Measurements from ENCODE around the gene TRPM2.
"Not testable (repeated sequence)": the region's sequence is repeated elsewhere in the genome, so short reads cannot be mapped to it uniquely, and the experiment has no call there.

Gene TRPM2

GRCh38 chr21:44479556-44480199, 126.3 kb downstream of the TRPM2 start:
- TF ChIP-seq, protein P1, sequence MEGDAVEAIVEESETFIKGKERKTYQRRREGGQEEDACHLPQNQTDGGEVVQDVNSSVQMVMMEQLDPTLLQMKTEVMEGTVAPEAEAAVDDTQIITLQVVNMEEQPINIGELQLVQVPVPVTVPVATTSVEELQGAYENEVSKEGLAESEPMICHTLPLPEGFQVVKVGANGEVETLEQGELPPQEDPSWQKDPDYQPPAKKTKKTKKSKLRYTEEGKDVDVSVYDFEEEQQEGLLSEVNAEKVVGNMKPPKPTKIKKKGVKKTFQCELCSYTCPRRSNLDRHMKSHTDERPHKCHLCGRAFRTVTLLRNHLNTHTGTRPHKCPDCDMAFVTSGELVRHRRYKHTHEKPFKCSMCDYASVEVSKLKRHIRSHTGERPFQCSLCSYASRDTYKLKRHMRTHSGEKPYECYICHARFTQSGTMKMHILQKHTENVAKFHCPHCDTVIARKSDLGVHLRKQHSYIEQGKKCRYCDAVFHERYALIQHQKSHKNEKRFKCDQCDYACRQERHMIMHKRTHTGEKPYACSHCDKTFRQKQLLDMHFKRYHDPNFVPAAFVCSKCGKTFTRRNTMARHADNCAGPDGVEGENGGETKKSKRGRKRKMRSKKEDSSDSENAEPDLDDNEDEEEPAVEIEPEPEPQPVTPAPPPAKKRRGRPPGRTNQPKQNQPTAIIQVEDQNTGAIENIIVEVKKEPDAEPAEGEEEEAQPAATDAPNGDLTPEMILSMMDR (IDR thresholded peaks at IDR 0.05; ENCODE audit: borderline replicate concordance, insufficient read depth, low read depth, low read length), result peak; percentile 53
- H3K4me3 ChIP-seq (ENCODE audit: low read depth, low read length), result not testable (repeated sequence)

DNA sequence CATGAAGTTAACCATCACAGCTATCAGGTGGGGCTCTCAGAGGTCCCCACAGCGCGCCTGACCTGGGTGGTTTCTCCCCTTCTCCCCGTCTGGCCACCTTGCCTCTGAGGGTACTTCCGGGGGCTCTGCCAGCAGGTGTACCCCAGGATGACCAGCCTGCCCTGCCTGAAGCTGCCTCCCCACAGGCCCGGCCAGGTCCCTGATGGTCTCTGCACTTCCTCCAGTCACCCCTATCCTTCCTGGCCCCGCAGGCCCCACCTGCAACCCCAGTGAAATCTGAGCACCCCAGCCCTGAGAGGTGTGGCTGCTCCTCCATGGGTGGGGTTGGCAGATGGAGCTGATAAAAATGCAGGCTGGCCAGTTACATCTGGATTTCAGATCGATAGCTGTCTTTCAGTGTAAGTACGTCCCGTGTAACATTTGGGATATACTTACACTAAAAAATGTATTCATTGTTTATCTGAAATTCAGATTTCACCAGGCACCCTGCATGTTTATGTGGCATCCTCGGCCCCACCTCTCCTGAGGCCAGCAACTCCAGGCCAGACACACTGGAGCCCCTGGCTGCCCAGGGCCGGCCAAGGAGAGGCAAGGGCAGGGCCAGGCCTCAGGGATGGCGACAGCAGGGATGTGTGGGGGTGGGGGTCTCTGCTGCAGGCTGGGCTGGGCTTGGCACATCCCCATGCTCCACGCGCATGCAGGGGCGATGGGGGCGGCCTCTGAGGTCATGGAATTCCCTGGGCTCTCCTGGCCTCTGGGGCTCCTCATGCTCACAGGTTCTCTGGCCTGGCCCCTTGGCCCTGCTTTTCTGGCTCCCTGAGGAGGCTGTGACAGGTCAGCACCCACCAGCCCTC, 127.0 kb downstream of the TRPM2 start:
- no peak overlapping the region for H3K4me3 ChIP-seq (ENCODE audit: low read depth, low read length)
- TF ChIP-seq, protein P1 (IDR thresholded peaks at IDR 0.05; ENCODE audit: borderline replicate concordance, insufficient read depth, low read depth, low read length), result no peak

GRCh38 chr21:44482581-44483287, 129.3 kb downstream of the TRPM2 start:
- no peak overlapping the region for H3K4me3 ChIP-seq (ENCODE audit: low read depth, low read length)
- TF ChIP-seq, protein P1 (IDR thresholded peaks at IDR 0.05; ENCODE audit: borderline replicate concordance, insufficient read depth, low read depth, low read length), result no peak

DNA sequence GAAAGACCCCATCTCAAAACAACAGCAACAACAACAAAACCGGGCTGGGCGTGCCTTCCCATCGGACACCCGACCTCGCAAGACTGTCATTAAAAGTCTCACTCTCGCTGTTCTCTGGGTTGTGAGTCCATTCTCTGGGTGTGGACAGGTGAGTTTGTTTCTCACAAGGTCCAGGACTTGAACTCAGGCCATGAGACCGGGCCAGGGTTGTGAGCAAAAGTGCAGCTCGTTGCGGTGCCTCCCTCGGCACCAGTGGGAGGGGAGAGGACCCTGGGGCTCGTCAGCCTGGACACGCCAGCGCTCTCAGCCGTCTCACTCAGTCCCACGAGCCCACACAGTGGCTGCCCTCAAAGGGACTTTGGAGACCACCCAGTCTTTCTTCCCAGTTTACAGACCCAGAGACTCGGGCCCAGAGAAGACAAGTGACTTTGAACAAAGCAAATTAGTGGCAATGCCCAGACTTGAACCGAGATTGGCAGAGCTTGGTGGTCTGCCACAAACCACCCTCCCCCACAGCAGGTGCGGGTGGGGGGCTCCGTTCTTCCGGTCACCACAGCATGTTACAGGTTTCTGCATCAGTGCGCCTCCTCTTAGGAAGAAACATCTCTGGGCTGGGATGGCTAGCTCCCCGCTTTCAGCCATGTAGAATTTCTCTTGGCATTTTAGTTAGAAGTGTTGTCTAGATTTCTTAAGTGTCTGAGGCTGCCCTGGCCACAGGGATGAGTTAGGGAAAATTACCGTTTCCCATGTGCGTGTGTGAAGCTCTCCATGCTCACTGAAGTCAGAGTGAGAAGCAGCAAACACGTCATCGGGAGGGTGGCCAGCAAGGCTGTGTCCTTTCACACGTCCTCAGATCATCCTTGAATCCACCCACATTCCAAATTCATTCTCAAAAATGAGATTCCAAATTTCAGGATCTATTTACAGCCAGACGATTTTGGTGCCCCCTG, 130.1 kb downstream of the TRPM2 start:
- no peak overlapping the region for H3K4me3 ChIP-seq (ENCODE audit: low read depth, low read length)
- TF ChIP-seq, protein P1 (IDR thresholded peaks at IDR 0.05; ENCODE audit: borderline replicate concordance, insufficient read depth, low read depth, low read length), result no peak

- no peak overlapping the region for H3K4me3 ChIP-seq (ENCODE audit: low read depth, low read length)
- TF ChIP-seq, protein P1 (IDR thresholded peaks at IDR 0.05; ENCODE audit: borderline replicate concordance, insufficient read depth, low read depth, low read length), result no peak
Measured at GRCh38 chr21:44484498-44485253, 131.3 kb downstream of the TRPM2 start.

All from GM12875 (cell line).